Panc1 (cell line): ENCODE data around the gene GFRA1.

ENCODE experiments used
- POLR2AphosphoS5 ChIP-seq: IDR thresholded peaks from 2 replicates; pipeline ENCODE4 v1.6.1; 2012; ENCODE audit warnings: mild to moderate bottlenecking, low read depth, low read length, moderate library complexity
- SIN3A ChIP-seq: IDR thresholded peaks from 2 replicates; pipeline ENCODE4 v1.6.1; 2012; ENCODE audit warnings: low read depth, mild to moderate bottlenecking, low read length, moderate library complexity, borderline replicate concordance; ENCODE audit not compliant: insufficient read depth
- TF ChIP-seq, protein P1 (sequence below): fragments of 450-650 bp; IDR thresholded peaks from 2 replicates; pipeline ENCODE4 v1.5.1; 2017; ENCODE audit warnings: mild to moderate bottlenecking
- TF ChIP-seq, protein P2 (sequence below), 2 experiments: IDR thresholded peaks; 2 replicates each; pipeline ENCODE4 v1.6.1; 2011 to 2012; ENCODE audit warnings: low read depth in 2 of 2, control low read depth in 1 of 2, low read length in 1 of 2, mild to moderate bottlenecking in 1 of 2, moderate library complexity in 1 of 2; ENCODE audit not compliant: insufficient read depth in 1 of 2

DNA sequence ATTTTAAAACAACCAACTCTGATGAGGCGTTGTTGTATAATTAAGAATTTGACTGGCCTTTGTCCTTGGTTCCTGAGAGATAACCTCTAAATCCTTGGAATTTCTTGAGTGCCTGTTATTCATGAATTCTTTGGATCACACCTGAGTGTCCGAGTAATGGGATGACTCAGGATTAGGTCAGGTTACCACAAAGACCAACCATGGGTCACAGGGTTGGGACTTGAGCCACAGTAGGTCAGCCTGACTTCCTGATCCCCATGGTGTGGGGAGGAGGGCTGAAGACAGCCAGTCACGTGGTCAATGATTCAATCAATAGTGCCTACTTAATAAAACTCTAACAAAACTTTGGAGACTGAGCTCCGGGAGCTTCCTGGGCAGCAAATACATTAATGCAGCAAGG is 192.5 kb downstream of the GFRA1 start:
- TF ChIP-seq, protein P1, sequence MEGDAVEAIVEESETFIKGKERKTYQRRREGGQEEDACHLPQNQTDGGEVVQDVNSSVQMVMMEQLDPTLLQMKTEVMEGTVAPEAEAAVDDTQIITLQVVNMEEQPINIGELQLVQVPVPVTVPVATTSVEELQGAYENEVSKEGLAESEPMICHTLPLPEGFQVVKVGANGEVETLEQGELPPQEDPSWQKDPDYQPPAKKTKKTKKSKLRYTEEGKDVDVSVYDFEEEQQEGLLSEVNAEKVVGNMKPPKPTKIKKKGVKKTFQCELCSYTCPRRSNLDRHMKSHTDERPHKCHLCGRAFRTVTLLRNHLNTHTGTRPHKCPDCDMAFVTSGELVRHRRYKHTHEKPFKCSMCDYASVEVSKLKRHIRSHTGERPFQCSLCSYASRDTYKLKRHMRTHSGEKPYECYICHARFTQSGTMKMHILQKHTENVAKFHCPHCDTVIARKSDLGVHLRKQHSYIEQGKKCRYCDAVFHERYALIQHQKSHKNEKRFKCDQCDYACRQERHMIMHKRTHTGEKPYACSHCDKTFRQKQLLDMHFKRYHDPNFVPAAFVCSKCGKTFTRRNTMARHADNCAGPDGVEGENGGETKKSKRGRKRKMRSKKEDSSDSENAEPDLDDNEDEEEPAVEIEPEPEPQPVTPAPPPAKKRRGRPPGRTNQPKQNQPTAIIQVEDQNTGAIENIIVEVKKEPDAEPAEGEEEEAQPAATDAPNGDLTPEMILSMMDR, result no peak
- TF ChIP-seq POLR2AphosphoS5 (no peak), SIN3A (no peak)
- TF ChIP-seq, protein P2, sequence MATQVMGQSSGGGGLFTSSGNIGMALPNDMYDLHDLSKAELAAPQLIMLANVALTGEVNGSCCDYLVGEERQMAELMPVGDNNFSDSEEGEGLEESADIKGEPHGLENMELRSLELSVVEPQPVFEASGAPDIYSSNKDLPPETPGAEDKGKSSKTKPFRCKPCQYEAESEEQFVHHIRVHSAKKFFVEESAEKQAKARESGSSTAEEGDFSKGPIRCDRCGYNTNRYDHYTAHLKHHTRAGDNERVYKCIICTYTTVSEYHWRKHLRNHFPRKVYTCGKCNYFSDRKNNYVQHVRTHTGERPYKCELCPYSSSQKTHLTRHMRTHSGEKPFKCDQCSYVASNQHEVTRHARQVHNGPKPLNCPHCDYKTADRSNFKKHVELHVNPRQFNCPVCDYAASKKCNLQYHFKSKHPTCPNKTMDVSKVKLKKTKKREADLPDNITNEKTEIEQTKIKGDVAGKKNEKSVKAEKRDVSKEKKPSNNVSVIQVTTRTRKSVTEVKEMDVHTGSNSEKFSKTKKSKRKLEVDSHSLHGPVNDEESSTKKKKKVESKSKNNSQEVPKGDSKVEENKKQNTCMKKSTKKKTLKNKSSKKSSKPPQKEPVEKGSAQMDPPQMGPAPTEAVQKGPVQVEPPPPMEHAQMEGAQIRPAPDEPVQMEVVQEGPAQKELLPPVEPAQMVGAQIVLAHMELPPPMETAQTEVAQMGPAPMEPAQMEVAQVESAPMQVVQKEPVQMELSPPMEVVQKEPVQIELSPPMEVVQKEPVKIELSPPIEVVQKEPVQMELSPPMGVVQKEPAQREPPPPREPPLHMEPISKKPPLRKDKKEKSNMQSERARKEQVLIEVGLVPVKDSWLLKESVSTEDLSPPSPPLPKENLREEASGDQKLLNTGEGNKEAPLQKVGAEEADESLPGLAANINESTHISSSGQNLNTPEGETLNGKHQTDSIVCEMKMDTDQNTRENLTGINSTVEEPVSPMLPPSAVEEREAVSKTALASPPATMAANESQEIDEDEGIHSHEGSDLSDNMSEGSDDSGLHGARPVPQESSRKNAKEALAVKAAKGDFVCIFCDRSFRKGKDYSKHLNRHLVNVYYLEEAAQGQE (IDR thresholded peaks at IDR 0.05; ENCODE audit: insufficient read depth in 1 of 2, low read depth in 2 of 2, low read length in 1 of 2), result no peak
